HepG2 (cell line): ENCODE data around the gene ANKRD66. TPM values are rescaled to one million over a fixed set of nuclear protein-coding genes. Genes with fewer than 3 reads are reported as not detected.
A peak's percentile ranks its signal among the peaks of the same experiment; 100 is the strongest.

ENCODE experiments used
- ARID4A ChIP-seq: sonication (generic); formaldehyde crosslinking; IDR thresholded peaks from 2 replicates; pipeline ENCODE4 v1.5.0; 2020; ENCODE audit warnings: mild to moderate bottlenecking, missing genetic modification reagents, borderline replicate concordance
- HNRNPUL1 ChIP-seq: fragments of 200-400 bp; formaldehyde crosslinking; IDR thresholded peaks from 2 replicates; pipeline ENCODE4 v1.6.1; 2017; ENCODE audit warnings: low read depth, mild to moderate bottlenecking, low read length, moderate library complexity
- MIXL1 ChIP-seq: IDR thresholded peaks from 2 replicates; pipeline ENCODE4 v1.6.1; 2016
- PCBP1 ChIP-seq: fragments of 200-400 bp; formaldehyde crosslinking; IDR thresholded peaks from 2 replicates; pipeline ENCODE4 v1.6.1; 2017; ENCODE audit warnings: mild to moderate bottlenecking, low read depth, low read length, borderline replicate concordance
- TFAP4 ChIP-seq: sonication (generic); IDR thresholded peaks from 2 replicates; pipeline ENCODE4 v1.6.1; 2016; ENCODE audit warnings: low read depth, borderline replicate concordance
- ZBED4 ChIP-seq: sonication (generic); formaldehyde crosslinking; IDR thresholded peaks from 2 replicates; pipeline ENCODE4 v1.4.0; 2020; ENCODE audit warnings: missing genetic modification reagents, borderline replicate concordance
- ZNF280B ChIP-seq: sonication (generic); formaldehyde crosslinking; IDR thresholded peaks from 2 replicates; pipeline ENCODE4 v1.5.0; 2020; ENCODE audit warnings: missing genetic modification reagents, mild to moderate bottlenecking, borderline replicate concordance
- ZNF660 ChIP-seq: sonication (generic); formaldehyde crosslinking; IDR thresholded peaks from 2 replicates; pipeline ENCODE4 v1.5.1; 2020; ENCODE audit warnings: mild to moderate bottlenecking, low read depth, missing genetic modification reagents, borderline replicate concordance
- ZNF687 ChIP-seq: sonication (generic); formaldehyde crosslinking; IDR thresholded peaks from 2 replicates; pipeline ENCODE4 v1.5.1; 2020; ENCODE audit warnings: mild to moderate bottlenecking, missing genetic modification reagents, moderate library complexity
- ZNF792 ChIP-seq: IDR thresholded peaks from 2 replicates; pipeline ENCODE4 v1.6.1; 2016
- polyA plus RNA-seq, 8 experiments: library from polyadenylated mRNA; depleted of rRNA in 3 of 8; stranded (reverse) in 7 of 8; unstranded in 1 of 8; fragments of >200 nt; fragmentation: Illumina TruSeq in 4 of 8; extraction: Trizol in 4 of 8; gene quantifications; 2 replicates each; pipeline versions ENCODE4 v1.2.1 to v1.2.3, GENCODE V29; 2011 to 2016; ENCODE audit warnings: low read depth in 4 of 8, missing spikeins in 1 of 8, mixed read lengths in 1 of 8; ENCODE audit not compliant: insufficient read depth in 1 of 8
- total RNA-seq, 5 experiments: library from RNA; depleted of rRNA; stranded (reverse); fragments of >200 nt; fragmentation: Illumina TruSeq; extraction: Trizol; gene quantifications; 2 replicates each; pipeline ENCODE4 v1.2.3, GENCODE V29; 2016; ENCODE audit warnings: low read depth in 1 of 5

Gene ANKRD66
- total and polyA plus RNA-seq, 2 of the 13 experiments (the other 11 are each of a cell fraction or from before 2014, with no cell fraction given): not detected

GRCh38 chr6:46793138-46793537 is 46.4 kb downstream of the ANKRD66 start, which contains the start of gene MEP1A (continued):
- no peak for TF ChIP-seq ZNF687 (CRISPR knock-in tag)
- no peak for TF ChIP-seq ZNF792 (CRISPR knock-in tag)
- no peak for TF ChIP-seq PCBP1
- TF ChIP-seq ZBED4 (CRISPR knock-in tag): no peak
- TF ChIP-seq TFAP4: no peak
- no peak for TF ChIP-seq ARID4A (CRISPR knock-in tag)
- TF ChIP-seq ZNF660 (CRISPR knock-in tag): no peak
- peak; percentile 79 for TF ChIP-seq MIXL1 (CRISPR knock-in tag)
- TF ChIP-seq HNRNPUL1: no peak
- TF ChIP-seq ZNF280B (CRISPR knock-in tag): no peak
